HG02798 (cell line): ENCODE measurements around the gene STEAP3.
A peak's percentile ranks its signal among the peaks of the same experiment; 100 is the strongest.
"Not testable (repeated sequence)": the region's sequence is repeated elsewhere in the genome, so short reads cannot be mapped to it uniquely, and the experiment has no call there.

Experiments used
- ATAC-seq: cut with Tn5 transposase; IDR thresholded peaks from one replicate; pipeline ENCODE4 v1.9.1; 2021; ENCODE audit warnings: mild to moderate bottlenecking; ENCODE audit not compliant: unreplicated experiment, poor library complexity

STEAP3 gene

DNA sequence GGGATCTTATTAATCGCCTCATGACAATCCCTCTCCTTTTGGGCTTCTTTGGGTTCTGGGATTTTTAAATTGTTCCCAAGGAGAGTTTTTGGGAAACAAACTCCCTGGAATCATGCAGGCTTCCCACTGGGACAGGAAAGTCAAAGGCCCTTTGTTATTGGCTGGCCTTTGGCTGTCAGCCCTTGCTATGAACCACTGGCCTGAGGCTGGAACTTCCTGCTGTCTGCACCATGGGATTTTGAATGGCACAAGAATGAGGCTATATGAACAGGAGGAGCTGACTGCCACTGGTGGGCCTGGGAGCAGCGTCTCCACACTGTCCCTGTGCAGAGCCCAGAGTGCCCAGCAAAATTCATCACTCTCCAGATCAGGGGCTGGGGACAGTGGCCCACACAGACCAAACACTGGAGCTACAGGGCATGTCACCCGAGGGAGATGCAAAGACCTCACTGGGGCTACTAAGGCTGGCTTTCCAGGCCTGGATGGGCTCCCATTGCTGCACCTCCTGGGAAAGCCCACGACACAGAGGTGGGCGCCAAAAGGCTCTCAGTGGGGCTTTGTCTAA lies 35.7 kb downstream of the STEAP3 start:
- ATAC-seq: no peak

DNA sequence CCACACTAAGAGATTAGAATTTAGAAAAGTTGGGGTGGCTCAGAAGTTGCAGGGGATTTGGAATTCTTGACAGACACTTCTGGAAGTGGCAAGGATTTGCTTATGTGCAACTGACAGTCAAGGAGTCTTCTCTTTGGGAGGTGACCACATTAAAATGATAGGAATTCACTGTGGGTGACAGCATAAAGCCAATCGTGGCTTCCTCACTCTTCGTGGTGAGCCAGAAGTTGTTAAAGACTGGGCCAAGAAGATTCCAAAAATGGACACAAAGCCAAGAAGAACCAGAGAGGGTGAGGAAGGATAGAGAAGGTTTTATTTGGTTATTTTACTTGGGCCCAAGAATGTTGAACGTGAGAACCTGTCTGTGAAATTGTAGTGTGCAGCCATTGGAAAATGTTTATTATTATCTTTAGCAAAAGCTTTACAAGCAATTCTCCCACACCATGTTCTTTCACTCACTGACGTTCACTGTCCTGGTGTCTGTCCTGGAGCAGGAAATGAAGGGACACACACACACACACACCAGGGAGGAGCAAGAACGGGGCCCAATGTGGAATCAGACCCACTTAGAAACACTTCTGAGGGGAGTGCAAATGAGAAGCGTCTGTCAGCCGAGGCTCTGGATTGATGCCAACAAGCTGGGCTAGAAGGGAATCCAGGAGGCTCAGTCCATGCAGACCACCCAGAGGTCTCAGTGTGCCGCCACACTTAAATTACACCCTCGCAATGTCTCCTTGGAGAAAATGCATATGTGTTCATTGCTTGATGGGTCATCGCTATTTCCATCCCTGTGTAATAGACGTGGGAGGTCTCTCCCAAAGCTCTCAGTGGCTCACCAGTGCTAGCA lies 37.2 kb downstream of the STEAP3 start:
- ATAC-seq: no peak

DNA sequence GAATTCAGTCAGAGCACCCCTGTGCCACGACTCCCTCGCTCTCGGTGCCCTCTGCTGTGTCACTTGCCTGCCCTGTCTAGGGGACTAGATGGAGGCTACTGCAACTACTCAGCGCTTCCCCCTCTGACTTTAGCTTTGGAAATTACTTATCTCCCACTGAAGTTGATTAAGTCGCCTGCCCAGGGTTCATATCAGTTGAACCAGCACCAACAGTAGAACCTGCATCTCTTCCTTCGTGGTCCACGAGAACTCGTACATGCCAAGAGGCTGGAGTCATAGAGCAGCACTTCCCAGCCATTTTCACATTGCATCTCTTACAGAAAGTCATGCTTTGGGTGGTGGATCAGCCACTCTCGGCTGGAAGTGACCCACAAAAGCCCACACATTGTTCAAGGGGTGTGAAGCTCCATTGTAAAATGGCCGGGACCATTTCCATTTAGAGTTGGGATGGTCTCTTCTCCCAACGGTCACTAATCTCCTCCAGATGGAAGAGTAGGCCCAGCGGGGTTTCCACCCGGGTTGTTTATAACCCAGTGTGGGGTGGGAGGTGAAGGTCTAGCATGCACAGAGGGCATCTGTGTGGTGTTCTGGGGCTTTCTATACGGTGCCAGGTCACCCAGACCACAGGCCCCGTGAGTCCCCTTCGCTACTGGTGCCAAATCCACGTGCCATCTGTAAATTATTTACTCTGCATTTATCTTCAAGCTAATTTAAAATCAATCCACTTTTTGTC lies 38.0 kb downstream of the STEAP3 start:
- ATAC-seq: no peak

DNA sequence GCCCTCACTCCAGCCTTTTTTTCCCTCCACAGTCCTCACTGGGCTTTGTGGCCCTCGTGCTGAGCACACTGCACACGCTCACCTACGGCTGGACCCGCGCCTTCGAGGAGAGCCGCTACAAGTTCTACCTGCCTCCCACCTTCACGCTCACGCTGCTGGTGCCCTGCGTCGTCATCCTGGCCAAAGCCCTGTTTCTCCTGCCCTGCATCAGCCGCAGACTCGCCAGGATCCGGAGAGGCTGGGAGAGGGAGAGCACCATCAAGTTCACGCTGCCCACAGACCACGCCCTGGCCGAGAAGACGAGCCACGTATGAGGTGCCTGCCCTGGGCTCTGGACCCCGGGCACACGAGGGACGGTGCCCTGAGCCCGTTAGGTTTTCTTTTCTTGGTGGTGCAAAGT lies 39.4 kb downstream of the STEAP3 start:
- ATAC-seq: no peak

DNA sequence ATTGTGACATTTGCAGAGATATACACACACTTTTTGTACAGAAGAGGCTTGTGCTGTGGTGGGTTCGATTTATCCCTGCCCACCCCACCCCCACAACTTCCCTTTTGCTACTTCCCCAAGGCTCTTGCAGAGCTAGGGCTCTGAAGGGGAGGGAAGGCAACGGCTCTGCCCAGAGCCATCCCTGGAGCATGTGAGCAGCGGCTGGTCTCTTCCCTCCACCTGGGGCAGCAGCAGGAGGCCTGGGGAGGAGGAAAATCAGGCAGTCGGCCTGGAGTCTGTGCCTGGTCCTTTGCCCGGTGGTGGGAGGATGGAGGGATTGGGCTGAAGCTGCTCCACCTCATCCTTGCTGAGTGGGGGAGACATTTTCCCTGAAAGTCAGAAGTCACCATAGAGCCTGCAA lies 40.0 kb downstream of the STEAP3 start:
- no peak for ATAC-seq

DNA sequence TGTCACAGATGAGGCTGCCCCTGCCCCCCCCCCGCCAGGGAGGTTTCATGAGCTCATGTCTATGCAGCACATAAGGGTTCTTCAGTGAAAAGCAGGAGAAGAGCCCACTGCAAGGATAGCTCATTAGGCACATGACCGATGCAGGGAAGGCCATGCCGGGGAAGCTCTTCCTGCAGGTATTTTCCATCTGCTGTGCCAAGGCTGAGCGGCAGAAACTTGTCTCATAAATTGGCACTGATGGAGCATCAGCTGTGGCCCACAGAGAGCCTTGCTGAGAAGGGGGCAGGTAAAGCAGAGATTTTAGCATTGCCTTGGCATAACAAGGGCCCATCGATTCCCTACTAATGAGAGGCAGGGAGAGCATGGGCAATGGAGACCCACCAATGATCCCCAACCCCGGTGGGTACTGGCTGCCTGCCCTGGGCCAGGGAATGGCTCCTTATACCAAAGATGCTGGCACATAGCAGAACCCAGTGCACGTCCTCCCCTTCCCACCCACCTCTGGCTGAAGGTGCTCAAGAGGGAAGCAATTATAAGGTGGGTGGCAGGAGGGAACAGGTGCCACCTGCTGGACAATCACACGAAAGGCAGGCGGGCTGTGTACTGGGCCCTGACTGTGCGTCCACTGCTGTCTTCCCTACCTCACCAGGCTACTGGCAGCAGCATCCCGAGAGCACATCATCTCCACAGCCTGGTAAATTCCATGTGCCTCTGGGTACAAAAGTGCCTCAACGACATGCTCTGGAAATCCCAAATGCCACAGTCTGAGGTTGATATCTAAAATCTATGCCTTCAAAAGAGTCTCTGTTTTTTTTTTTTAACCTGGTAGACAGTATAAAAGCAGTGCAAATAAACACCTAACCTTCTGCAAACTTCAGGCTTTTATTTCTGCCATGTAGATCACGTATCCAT lies 41.4 kb downstream of the STEAP3 start:
- ATAC-seq: peak; percentile 94

DNA sequence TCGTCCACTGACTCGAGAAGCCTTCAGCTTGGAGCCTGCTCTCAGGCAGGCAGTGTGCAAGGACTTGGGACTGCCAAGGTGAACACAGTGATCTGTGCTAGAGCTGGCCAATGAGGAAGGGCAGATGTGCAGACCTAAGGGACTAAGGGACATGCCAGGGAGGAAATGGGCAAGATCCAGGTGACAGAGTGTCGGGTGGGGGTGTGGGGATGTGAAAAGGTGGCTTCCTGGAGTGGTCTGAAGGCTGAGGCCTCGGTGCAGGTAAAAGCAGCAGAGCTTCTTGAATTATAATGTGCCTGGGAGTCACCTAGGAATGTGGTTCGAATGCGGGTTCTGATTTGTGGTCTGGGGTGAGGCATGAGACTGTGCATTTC lies 42.0 kb downstream of the STEAP3 start:
- no peak for ATAC-seq

DNA sequence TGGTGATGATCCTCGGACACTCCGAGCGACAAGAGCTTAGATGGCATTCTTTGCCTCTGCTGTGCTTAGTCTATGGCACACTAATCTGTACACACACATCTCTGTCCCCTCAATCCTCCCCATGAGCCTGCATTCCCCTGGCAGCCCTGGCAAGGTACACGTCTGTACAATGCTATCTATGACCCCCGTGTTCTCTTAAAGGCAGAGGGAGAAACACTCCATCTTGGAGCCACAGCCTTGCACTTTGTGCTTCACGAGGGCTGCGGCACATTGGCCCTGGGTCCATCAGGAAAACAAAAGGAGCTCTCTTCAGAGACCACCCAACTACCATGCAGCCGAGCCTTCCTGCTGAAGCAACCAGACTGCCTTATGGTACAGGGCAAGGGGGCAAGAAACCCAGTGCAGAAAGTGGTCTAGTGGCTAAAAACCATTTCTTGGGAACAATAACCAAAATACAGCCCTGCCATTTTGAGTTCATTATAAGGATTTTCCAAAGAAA lies 42.5 kb downstream of the STEAP3 start:
- ATAC-seq: no peak

DNA sequence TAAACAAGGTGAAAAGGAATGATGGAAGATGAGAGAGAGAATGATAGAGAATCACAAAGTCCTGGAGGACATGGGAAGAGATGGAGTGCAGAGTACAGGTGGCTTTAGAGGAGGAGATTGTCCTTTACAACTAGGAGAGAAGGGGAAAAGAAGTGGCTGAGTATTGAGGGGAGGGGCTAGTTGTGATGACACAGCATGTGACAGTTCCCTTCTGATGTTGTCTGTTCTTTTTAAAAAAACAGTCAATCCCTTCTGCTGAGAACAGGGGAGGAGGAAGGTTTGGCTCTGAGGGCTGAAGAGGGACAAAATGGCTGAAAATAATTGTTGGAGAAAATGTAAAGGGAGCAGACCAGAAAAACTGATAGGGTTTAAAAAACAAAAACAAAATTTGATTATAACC lies 44.0 kb downstream of the STEAP3 start:
- no peak for ATAC-seq

DNA sequence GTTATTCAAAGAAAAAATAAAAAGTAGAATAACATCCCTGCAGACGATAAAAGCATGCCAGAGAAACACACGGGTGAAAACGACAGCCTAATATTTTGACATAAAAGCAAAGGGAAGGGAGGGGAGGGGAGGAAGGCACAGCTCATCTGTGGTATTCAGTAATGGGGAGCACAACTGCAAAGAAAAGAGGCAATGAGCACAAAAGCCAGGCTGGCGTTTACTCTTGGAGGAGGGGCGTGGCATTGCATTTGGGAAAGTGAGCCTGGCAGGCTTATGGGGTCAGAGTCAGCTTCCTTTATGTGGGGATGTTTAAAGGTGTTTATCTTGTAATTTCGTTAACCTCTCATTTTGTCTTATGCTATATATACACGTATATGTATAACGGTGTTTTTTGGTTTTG lies 53.2 kb downstream of the STEAP3 start:
- no peak for ATAC-seq

DNA sequence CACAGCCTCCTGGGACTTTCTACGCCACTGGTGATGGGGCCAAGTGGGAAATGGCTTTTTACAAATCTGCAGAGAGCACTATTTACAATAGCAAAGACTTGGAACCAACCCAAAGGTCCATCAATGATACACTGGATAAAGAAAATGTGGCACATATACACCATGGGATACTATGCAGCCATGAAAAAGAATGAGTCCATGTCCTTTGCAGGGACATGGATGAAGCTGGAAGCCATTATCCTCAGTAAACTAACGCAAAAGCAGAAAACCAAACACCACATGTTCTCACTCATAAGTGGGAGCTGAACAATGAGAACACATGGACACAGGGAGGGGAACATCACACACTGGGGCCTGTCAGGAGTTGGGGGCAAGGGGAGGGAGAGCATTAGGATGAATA lies 54.8 kb downstream of the STEAP3 start:
- not testable (repeated sequence) for ATAC-seq

DNA sequence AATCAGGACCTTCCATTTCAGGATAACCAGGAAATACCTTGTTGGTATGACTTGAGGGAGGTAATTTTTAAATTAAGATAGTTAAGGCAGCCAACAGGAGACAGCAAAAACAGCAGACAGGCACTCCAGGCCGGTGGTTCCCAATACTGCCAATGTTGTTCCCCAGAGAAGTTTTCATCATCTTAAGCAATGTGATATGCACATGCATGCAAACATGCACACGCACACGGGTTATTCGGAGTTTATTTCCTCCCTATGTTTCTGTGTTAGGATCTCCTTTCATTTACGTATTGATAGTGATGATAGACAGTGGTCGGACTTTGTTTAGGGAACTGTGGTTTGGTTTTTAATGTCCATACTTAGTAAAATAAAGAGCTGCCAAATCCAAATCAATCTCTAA lies 55.3 kb downstream of the STEAP3 start:
- ATAC-seq: no peak

DNA sequence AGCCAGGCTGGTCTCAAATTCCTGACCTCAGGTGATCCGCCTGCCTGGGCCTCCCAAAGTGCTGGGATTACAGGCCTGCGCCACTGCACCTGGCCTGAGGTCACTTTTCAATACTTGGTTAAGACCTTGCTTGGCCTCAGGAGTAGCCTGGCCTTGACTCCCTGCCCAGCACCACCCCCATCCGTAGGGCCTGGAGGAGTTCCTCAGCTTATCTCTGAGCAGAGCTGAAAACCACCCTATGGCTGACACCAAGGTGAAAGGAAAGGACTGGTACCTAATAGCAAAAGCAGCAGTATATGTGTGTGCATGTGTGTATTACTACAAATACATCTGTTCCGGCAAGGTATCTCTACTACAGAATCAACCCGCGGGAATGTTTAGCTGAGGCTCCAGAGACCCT lies 56.0 kb downstream of the STEAP3 start:
- ATAC-seq: no peak

DNA sequence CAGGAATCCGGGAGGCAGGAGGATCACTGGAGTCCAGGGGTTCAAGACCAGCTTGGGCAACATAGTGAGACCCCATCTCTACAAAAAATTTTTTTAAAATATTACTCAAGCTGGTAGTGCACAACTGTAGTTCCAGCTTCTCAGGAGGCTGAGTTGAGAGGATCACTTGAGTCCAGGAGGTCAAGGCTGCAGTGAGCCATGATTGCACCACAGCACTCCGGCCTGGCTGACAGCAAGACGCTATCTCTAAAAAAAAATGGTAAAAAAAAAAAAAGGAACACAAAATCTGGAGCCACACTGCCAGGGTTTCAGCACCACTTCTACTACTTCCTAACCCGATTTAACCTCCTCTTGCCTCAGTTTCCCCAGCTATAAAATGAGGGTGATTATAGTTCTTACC lies 57.0 kb downstream of the STEAP3 start:
- ATAC-seq: no peak

DNA sequence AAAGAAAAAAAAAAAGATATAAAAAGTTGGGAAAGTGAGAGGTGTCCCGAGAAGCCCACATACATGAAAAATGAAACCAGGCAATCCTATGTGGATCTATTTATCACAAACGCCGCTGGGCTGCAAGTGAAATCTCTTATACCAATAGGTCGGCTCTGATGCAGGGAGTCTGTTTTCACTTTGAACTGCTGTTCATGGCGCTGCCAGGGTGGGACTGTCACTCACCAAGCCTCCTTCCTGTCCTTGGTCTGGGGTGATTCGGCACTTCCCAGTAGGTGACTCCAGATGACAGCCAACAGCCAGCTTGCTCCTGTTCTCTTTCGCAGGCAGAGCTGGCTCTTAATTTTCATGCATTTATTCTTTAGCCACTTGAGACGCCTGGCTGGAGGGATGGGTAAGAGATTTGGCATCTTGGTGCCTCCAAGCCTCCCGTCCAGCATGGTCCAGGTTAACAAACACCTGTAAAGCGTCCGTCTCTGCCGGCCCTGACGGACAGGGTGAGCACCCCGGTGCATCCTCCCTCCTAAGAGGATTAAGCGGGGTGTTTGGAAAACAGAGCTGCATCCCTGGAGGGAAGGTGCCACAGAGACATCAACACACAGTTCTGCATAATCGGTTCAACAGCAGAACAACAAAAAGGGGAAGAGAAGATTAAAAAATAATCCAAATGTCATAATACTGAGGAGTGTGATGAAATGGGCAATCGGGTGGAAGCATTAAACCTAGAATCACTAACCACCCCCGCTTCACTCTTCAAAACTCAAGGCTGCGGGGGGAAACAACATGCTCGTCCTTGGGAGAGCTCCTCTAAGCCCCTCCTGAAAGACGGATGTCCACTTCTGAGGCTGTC lies 58.7 kb downstream of the STEAP3 start:
- no peak for ATAC-seq

DNA sequence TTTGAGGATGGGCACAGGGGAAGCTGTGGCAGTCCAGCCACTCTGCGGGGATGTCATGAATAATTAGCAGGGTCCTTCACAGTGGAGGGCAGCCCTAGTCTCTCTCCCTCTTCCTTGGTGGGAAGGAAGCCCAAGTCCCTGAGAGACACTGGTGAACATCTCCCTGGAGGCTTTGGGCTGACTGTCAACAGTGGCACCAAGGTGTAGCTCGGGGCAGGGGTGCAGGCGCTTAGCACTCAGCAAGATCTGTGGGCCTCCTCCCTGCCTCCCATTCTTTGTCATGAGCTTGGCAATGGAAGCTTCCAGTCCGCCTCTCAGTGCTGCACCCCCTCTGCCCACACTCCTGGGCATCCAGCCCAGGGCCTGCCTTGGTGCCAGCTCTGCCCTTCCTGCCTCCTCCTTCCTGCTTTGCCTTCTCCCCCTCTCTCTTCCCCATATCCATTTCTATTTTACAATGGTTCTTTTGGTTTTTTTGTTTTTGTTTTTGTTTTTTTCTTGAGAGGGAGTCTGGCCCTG lies 59.4 kb downstream of the STEAP3 start:
- no peak for ATAC-seq

DNA sequence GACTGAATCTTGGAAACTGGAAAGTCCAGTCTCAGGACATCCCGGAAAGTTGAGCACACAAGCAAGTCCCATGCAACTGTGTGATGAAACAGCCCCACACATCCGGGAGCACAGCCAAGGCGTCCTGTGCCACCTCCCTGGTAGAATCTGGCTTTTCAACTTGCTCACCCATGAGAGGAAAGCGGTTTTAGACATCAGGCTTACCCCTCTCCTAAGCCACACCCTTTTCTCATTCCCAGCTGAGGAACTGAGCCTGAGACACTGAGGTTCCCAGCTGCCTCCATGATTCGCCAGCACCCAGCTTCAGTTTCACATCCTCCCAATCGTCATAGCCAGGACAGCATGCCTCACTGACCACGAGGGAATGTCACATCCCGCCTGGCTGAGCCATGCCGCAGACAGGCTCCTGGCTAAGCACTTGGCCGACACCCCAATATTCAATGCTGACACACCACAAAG lies 60.3 kb downstream of the STEAP3 start:
- no peak for ATAC-seq

DNA sequence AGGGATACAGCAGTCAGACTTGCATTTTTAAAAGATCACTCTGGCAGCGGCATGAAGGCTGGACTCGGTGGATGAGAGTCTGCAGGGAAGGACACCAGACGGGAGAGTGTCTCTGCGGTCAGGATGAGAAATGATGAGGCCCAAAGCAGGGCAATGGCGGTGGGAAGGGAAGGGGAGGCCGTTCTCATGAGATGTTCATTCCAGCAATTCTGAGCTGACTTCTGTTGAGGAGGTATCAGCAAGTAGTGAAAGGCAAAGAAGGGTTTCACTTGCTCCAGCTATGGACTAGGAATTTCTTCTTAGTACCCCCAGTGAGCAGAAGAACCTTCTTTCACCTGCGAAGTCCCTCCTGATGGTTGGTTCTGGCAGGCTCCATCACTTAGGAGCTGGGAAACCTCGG lies 63.0 kb downstream of the STEAP3 start:
- ATAC-seq: no peak

DNA sequence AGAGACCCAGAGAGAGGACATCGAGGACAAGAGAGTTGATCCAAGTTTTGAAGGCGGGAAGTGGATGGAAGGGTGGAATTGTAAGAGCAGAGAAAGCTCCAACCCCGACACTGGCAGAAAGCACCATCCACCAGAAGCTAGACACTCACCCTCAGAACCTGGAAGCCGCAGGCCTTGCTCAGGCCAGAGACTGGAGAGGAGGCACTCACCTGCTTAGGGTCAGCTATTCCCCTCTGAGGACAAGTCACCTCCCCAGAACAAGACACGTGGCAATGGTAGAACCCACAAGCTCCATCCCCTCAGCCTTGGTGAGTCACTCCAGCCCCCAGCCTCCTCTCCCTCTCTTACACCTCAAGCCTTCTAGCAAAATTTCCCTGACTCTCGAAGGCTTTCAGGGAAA lies 64.9 kb downstream of the STEAP3 start:
- ATAC-seq: no peak
